AG10803 (cell line): ENCODE results near the gene SDHAF4.

Source experiments
- DNase-seq: peaks from one replicate; pipeline ENCODE4 v3.0.0; 2010; ENCODE audit warnings: low read depth
- H3K4me3 ChIP-seq: 2 replicates; pipeline ENCODE4 v1.5.1; 2011; ENCODE audit warnings: mild to moderate bottlenecking, low read length, control low read depth
- TF ChIP-seq, protein P1 (sequence below): conservative IDR thresholded peaks from 2 replicates; pipeline ENCODE4 v1.5.1; 2011; ENCODE audit warnings: mild to moderate bottlenecking, low read length, control low read depth, inconsistent platforms

Gene SDHAF4

DNA sequence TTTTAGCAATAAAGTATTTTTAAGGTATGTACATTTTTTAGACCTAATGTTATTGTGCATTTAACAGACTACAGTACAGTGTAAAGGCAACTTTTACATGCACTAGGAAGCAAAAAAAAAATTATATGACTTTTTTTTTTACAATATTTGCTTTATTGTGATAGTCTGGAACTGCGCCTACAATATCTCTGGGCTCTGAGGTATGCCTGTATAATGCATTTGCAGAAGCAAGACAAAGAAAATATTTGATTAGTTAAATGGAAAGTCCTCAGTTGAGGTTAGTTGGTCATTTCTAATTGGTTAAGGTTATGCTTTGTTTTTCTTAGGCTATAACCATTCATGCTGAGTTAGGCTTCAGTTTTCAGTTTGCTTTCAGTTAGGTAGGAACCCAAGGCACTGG is 54.0 kb downstream of the SDHAF4 start:
- DNase-seq, result no peak
- TF ChIP-seq, protein P1, sequence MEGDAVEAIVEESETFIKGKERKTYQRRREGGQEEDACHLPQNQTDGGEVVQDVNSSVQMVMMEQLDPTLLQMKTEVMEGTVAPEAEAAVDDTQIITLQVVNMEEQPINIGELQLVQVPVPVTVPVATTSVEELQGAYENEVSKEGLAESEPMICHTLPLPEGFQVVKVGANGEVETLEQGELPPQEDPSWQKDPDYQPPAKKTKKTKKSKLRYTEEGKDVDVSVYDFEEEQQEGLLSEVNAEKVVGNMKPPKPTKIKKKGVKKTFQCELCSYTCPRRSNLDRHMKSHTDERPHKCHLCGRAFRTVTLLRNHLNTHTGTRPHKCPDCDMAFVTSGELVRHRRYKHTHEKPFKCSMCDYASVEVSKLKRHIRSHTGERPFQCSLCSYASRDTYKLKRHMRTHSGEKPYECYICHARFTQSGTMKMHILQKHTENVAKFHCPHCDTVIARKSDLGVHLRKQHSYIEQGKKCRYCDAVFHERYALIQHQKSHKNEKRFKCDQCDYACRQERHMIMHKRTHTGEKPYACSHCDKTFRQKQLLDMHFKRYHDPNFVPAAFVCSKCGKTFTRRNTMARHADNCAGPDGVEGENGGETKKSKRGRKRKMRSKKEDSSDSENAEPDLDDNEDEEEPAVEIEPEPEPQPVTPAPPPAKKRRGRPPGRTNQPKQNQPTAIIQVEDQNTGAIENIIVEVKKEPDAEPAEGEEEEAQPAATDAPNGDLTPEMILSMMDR, result no peak
- no peak overlapping the region for H3K4me3 ChIP-seq

DNA sequence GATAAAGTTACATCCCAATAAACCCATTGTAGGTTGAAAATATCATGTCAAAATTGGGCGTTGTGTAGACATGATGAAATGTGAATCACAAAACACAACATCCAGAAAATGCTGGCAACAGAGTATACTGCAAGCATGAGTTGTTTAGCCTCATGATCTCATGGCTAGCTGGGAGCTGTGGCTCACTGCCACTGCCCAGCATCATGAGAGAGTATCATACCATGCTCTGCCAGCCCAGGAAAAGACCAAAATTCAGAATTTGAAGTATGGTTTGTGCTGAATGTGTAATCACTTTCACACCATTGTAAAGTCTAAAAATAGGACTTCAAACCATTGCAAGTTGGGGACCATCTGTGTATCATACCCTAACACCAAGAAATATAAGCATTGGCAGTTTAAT is 55.7 kb downstream of the SDHAF4 start:
- TF ChIP-seq, protein P1, result no peak
- H3K4me3 ChIP-seq, result no peak overlapping the region
- no peak for DNase-seq

DNA sequence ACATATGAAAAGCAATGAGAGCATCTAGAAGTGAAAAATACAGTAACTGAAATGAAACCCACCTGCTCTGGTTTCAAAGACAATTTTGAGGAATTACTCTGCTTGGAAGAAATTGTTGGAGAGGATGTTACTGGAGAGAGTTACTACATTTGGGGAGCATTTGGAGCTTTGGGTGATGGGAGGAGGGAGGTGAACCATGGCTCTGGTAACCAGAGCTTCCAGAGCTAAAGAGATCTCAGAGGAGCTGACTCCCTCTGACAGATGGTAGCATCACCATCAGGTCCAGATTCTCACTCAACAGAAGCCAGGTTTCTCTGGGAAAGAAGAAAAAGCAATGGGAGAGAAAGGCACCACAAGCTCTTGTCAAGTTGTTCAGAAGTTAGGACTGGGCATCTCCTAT is 58.7 kb downstream of the SDHAF4 start:
- TF ChIP-seq, protein P1, result no peak
- no peak overlapping the region for H3K4me3 ChIP-seq
- no peak for DNase-seq

DNA sequence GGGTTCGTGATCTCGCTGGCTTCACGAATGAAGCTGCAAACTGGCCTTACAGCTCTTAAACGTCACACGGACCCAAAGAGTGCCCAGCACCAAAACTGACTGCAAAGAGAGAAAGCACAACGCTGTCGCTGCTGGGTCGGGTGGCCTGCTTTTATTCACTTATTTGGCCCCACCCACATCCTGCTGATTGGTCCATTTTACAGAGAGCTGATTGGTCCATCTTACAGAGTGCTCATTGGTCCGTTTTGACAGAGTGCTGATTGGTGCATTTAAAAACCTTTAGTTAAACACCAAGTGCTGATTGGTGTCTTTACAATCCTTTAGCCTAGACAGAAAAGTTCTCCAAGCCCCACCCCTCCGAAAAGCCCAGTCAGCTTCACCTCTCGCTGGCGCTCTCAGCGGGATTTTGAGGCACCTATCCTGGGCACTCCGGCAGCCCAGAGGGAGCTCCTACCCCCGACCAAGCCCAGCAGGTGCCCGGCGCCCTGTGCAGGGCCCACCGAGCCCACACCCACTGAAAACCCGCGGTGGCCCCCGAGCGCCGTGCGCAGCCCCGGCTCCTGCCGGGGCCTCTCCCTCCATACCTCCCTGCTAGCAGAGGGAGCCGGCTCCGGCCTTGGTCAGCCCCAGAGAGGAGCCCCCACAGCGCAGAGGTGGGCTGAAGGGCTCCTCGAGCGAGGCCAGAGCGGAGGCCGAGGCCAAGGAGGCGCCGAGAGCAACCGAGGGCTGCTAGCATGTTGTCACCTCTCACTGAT is 60.9 kb downstream of the SDHAF4 start:
- TF ChIP-seq, protein P1, result no peak
- DNase-seq, result no peak
- H3K4me3 ChIP-seq, result no peak overlapping the region

DNA sequence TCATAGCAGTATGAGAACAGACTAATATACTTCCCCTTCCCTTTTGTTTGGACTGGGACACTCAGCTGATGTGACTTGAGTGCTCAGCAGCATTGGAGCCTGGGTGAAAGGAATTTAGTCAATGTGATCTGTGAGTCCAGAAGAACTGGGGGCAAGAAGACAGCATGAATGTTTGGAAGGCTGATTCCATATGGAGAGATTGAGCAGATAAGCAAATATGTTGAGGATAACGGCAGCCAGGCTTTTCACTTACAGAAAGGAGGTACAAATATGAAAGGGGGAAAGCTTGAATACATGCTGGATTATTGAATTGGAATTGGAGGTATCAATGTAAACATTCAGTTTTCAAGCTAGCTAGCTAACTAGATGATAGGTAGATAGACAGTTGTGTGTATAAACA is 63.2 kb downstream of the SDHAF4 start:
- TF ChIP-seq, protein P1, result no peak
- no peak overlapping the region for H3K4me3 ChIP-seq
- DNase-seq, result no peak

DNA sequence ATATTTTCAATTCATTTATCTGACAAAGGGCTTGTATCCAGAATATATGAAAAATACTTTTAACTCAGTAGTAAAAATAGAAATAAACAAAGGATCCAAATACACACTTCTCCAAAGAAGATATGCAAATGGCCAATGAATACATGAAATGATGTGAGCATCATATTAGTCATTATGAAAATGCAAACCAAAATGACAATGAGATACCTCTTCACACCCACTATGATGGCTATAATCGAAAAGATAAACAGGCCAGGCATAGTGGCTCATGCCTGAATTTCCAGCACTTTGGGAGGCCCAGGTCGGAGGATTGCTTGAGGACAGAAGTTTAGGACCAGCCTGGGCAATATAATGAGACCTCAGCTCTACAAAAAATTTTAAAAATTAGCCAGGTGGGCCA is 67.1 kb downstream of the SDHAF4 start:
- H3K4me3 ChIP-seq, result no peak overlapping the region
- no peak for DNase-seq
- TF ChIP-seq, protein P1, result no peak

DNA sequence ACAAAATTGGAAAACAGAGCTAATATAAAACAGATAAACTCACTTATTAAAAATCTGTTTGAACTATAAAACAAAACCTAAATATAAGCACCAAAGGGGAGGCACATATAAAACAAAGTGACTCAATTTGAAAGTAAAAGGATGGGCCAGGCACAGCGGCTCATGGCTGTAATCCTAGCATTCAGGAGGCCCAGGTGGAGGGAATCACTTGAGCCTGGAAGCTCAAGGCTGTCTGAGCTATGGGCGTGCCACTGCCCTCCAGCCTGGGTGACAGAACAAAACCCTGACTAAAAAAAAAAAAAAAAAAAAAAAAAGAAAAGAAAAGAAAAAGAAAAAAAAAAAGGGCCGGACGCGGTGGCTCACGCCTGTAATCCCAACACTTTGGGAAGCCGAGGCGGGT is 69.9 kb downstream of the SDHAF4 start:
- TF ChIP-seq, protein P1, result no peak
- no peak for DNase-seq
- H3K4me3 ChIP-seq, result no peak overlapping the region
